HG03175 (cell line): ENCODE data around the gene MEGF6.

ENCODE experiments used
- ATAC-seq: cut with Tn5 transposase; IDR thresholded peaks from one replicate; pipeline ENCODE4 v1.9.1; 2021; ENCODE audit warnings: mild to moderate bottlenecking, moderate library complexity; ENCODE audit not compliant: unreplicated experiment

The MEGF6 gene

DNA sequence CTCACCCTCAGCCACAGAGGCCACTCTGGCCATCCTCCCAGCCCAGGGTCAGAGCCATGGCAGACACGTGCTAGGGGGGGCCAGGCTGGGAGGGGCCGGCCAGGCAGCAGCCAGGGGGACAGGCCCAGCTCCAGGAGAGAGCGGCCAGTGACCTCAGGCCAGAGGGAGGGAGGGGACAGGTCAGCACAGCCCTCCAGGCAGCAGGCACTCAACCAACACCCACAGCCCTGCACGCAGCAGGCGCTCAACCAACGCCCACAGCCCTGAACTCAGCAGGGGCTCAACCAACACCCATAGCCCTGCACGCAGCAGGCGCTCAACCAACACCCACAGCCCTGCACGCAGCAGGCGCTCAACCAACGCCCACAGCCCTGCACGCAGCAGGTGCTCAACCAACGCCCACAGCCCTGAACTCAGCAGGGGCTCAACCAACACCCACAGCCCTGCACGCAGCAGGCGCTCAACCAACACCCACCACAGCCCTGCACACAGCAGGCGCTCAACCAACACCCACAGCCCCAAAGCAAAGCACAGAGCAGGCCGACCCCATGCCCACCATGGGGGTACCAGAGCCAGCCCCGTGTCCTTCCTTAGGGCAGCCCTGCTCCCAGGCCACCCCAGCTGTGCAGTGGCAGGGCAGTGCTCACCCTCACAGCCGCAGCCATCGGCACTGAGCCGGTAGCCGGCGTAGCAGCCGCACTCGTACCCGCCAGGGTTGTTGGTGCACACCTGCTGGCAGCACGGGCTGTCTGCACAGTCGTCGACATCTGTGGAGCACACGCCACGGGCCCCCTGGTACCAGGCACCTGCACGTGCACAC lies 101.0 kb downstream of the MEGF6 start:
- no peak for ATAC-seq

DNA sequence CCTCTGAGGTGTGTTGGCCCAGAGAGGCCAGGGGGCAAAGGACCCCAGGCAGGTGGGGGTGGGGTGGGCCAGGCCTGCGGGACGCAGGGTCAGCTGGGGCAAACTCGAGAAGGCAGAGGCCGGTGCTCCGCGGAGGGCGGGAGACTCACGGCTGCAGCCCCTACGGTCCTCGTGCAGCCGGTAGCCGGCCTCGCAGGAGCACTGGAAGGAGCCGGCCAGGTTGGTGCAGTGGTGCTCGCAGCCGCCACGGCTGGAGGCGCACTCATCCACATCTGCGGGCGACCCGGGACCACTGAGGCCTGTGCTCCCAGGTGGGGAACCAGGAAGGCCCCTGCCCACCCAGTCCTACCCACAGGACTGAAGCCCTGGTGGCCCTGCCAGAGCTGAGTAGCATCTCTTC lies 101.6 kb downstream of the MEGF6 start:
- no peak for ATAC-seq

DNA sequence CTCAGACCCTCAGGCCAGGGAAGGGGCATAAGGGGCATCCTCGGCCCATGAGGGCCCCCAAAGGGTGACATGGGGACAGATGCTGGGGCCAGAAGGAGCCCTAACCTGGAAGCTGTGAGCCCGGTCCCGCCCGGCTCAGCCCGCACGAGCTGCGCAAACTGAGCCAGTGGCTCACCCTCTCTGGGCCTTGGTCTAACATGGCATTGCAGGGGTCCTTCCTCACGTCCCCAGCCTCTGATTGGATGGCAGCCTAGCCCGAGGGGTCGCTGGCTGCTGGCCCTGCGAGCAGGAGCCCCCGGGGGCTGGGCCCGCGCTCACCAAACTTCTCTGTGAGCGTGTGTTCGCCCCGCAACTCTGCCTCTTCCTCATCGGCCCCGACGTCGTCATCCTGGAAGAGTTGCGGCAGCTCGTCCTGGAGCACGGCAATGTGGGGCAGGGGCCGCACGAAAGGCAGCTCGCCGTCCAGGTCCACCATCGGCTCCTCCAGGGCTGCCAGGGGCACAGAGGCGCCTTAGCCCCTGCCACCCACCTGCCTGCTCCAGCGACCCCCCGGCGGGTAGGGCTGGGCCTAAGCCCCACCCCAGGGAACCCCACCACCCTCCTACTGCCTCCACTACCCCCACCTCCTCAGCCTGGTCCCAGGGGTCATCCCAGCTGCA lies 102.4 kb downstream of the MEGF6 start:
- no peak for ATAC-seq

DNA sequence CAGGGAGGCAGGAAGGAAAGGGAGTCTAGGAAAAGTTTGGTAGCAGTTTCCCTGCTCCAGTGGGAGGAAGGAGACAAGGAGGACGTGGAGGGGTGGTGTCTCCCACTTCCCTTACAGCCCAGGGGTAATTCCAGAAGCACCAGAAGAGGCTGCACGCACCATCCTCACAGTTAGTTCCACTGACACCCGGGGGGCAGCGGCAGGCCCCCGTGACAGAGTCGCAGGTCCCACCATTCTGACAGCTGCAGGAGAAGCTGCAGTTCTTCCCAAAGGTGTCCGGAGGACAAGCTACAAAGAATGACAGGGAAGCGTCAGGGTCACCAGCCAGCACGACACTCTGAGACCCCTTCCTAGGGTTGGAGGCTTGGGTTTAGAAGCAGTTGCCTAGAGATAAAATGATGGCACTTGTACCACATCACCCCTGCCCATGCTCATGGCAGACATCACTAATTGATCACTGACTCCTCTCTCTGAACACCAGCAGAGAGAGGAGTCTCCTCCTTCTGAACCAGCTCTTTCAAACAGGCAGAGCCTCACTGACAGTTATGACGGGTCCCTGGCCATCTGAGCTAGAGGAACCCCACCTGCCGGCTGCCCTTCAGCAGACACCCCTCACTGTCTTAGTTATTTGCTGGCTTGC lies 103.6 kb downstream of the MEGF6 start:
- no peak for ATAC-seq

DNA sequence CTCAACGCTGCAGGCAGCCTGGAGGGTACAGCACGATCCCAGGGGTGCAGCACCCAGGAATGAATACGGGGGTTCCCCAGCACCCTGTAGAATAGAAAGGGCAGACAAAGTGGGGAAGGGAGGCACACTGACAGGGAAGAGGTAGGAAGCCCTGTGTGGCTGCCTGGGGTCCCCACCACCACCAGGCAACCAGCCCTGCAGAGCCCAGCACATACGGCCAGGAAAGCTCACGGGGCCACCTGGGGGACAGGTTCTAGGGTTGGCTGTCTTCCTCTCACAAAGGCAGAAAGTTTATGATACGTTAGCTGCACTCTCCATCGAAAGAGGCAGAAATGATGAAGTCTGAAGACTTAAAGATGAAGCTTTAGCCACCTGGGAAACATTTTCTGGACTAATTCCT lies 104.4 kb downstream of the MEGF6 start:
- no peak for ATAC-seq

DNA sequence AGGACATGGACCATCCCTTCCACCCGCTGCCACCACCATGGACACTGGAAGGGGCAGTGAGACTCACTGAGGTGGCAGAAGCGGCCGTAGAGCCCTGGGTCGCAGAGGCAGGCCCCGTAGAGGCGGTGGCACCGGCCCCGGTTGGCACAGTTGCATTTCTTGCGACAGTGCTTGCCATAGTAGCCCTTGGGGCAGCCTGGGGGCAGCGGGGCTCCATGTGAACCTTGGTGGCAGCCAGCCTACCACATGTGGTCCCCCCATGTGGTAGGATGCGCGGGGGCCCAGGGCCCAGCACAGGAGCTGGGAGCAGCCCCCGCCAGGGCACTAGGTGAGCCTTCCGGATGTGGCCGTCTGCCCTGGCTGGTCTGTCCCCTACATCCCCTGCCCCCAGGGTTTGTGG lies 105.3 kb downstream of the MEGF6 start:
- no peak for ATAC-seq

DNA sequence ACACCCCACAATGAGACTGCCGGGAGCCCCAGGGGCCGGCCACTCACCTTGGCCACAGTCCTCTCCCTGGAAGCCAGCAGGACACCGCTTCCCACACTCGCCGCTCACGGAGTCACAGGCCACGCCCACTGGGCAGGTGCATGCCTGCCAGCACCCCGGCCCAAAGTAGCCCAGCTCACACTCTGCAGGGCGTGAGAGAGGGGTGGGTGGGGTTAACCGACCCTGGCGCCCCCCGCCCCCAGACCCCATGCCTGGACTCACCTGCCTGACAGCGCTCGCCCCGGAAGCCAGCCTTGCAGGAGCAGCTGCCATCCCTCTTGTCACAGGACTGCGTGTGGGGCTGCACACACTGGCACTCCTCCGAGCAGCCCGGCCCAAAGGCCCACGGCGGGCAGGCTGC lies 106.1 kb downstream of the MEGF6 start:
- ATAC-seq: no peak

DNA sequence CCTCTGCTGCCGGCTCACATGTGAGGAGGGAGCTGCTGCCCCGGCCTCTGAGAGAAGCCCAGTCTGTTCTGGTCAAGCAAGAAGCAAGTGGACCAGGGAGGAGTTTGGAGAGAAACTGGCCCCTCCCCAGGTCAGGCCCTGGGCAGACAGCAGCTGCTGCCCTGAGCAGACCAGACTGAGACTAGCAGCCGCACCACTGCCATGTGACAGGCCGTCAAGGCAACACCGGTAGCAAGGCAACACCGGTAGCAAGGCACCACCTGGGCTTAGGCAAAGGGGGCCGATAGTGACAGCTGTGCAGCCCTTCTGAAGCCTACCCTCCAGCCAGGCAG lies 106.5 kb downstream of the MEGF6 start:
- ATAC-seq: no peak

DNA sequence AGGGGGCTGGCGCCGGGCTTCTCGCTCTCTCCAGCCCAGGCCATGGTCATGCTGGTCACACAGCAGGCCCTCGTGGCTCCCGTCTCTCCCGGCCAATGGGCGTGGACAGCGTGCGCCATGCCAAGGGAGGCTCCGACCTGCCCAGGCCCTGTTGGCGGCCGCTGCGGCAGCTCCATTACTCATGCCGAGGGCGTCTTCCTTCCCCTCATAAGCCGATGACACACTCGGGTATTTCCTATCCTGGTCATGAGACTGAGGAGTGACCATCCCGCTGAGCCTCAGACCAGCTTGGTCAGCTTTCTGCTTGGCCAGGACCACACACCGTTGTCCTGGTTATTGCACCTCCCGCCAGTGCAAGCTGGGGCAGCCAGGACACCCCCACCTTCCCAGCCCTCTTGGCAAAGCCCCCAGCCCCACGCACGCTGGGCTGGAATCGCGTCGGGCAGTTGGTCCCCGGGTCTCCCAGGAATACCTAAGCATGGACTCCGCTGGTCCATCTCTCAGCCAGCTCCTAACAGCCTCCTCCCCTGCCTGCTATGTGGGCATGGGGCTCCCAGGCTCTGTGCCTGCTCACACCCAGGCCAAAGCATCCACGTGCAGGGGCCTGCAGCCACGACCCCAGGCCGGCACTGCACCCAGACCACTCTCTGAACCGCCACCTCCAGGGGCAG lies 107.0 kb downstream of the MEGF6 start:
- ATAC-seq: no peak

DNA sequence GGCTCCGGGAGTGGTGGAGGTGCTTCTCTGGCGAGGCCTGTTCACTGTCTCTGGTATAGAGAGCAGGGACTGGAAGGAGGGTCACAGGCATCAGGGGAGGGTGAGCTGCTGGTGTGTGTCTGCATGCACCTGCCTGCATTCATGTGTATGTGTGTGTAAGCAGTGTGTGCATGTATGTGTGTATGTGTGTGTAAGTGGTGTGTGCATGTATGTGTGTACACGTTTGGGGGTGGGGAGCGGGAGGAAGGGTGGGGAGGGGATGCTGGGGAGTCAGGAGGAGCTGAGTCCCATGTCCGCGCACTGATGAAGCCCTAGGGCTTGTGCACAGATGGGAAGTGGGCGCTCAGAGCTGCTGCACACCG lies 107.8 kb downstream of the MEGF6 start:
- no peak for ATAC-seq

DNA sequence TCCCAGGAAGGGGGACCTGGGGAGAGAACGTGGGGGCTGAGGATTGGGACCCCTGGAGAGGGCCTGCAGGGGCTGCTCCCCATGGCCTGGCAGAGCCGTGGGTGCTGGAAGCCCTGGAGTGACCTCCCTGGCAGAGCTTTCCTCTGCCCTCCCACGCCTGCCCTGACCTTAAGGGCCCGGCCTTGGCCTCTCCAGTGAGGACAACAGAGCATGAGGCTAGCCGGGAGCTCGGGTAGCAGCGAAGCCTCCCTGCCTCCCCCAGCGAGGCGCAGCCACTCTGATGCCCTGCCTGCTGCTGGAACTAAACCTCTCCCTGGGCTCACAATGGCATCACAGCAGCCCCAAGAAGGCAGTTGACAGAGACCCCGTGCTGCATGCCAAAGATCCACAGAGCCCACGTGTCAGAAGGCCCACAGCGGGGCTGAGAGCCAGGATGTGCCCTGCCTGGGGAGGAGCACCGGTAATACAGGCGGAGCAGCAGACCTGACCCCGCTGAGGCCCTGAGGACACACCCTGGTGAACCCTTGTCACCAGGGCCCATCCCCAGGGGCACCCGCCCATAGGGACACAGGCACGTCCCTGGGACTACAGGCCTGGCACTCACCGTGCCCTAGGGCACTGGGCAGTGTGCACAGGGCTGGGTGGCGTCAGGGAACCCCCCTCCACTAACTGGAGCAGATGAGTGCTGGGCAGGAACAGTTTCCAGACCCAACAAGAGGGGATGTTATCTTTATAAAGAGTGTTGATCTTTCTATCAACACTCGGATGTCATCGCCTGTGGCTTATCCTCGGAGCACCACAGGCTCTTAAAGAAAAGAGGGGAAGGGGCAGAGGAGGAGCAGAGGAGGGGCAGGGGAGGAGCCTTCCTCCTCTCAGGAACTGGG lies 108.4 kb downstream of the MEGF6 start:
- no peak for ATAC-seq

DNA sequence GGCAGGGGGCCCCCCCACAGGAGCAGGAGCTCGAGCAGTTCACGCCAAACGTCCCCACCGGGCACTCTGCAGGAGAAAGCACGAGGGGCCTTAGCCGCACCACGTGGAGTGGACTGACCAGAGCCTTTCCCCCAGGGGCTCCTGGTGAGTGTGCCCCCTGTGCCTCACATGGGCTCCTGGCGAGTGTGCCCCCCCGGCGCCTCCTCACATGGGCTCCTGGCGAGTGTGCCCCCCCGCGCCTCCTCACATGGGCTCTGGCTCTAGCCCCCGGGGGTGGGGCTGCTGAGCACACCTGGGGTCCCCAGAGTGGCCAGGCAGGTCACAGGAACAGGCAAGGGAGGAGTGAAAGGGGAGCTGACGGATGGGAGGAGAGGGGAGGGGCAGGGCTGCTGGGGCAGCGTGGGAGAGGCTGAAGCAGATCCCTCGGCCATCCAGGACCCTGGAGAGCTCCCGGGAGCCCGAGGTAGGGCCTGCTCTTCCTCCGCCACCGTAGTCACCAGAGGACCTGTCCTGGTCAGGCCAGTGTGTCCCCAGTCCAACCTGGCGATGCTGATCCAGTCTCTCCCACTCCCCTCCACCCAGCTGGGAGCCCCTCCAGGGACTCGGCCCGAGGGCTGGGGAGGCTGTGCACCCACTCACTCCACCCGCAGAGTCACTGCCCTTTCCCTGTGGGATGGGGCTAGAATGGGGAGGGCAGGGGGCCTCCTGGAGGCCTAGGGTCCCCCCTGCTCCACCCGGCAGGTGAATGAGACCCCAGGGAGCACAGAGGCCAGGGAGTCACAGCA lies 109.3 kb downstream of the MEGF6 start:
- ATAC-seq: no peak

DNA sequence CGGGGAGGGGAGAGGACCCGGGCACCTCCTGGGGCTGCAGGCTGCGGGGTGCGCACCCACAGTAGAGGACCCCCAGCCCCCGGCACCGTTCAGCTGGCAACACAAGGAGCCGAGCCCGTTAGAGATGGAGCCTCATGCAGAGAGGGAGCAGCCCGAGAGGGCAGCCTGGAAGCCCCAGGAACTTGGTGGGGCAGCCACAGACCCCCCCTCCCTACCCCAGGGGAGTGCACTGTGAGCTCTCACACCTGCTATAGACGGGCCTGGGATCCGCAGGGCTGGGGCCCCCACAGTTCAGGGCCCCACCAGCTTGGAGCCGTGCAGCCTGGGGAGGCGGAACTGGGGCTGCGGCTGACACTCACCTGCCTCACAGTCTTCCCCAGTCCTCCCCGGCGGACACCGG lies 109.9 kb downstream of the MEGF6 start:
- ATAC-seq: no peak

DNA sequence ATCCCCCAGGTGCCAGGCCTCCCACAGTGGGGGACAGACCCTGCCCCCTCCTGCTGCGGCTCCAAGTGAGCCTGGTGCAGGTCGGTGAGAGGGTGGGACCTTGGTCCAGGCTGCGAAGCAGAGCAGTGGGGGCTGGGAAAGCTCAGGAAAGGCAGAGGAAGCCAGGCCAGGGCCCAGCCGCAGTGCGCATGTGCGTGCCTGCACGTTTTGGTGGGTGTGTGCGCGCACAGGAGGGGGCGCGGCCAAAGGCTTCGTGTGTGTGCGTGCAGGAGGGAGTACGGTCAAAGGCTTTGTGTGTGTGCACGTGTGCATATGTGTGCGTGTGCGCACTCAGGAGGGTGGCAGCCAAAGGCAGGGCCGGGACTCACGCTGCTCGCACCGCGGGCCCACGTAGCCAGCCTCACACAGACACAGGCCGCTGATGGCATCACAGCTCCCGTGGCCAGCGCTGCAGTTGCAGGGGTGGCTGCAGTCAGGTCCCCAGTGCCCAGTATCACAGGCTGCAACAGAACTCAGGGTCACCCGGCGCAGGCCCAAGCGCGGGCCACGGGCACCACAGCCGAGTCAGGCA lies 111.0 kb downstream of the MEGF6 start:
- no peak for ATAC-seq

DNA sequence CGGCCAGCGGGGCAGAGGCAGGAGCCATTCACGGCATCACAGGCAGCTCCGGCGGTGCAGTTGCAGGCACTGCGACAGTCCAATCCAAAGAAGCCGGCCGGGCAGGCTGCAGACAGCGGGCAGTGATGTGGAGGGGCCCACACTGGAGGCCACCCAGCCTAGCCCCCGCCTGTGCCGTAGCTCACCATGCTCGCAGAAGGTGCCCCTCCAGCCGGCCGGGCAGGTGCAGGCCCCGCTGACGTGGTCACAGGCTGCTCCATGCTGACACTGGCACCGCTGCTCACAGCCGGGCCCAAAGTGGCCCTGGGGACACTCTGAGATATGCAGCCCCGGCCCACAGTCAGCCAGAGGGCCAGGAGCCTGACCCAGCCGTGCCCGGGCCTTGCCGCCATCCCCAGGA lies 111.7 kb downstream of the MEGF6 start:
- ATAC-seq: no peak

DNA sequence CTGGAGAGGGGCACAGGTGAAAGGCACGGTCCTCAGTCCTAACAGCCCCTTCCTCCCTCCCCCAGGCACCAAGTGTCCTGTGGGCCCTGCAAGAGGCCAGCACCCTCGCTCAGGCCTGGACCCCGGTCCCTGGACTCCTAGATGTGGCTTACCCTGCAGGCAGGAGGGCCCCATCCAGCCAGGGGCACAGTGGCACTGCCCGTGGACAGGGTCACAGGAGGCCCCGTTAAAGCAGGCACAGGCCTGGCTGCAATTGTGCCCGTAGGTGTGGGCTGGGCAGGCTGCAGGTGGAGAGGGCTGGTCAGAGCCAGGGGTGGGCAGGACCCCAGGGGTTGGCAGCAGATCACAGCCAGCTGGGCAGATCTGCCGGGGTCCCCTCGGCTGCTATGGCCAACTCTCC lies 112.3 kb downstream of the MEGF6 start:
- no peak for ATAC-seq

DNA sequence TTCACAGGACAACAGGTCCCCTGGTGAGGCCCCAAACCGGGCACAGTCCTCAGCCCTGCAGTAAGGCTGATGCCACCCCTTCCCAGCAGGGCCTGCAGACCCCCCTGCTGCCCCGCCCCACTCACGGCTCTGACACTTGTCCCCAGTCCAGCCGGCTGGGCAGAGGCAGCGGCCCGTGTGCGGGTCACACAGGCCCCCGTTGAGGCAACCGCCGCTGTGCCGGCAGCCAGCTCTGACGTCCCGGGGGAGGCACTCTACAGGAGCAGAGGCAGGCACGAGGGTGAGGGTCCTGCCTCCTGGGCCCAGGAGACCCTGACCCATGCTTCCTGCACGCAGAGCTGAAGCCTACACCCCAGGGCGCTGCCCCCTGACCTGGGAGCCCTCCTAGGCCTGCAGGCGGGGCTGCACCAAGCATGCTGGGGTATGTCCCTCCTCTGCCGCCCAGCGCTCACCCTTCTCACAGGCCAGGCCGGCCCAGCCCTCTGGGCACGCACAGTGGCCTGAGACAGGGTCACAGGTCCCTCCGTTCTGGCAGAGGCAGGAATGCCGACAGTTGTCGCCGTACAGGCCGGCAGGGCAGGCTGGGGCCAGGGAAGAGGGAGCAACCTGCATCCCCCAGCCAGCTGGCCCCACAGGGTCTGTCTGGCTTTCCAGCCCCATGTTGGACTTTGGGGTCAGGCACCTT lies 112.9 kb downstream of the MEGF6 start:
- no peak for ATAC-seq

DNA sequence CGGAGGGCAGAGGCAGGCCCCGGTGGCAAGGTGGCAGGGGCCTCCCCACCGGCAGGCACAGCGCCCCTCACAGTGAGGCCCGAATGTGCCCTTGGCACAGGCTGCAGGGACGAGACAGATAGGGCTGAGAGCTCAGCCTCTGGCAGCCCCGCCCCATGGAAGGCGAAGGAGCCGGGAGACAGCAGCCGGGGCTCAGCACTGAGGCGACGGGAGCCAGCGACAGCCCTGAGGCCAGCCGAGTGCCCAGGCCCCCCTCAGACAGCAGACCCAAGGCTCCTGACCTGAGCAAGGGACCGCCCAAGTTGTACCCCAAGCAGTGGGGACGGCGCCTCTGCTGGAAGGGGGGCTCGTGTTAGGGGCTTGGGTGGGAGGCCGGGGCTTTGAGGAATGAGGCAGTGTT lies 113.8 kb downstream of the MEGF6 start:
- no peak for ATAC-seq

DNA sequence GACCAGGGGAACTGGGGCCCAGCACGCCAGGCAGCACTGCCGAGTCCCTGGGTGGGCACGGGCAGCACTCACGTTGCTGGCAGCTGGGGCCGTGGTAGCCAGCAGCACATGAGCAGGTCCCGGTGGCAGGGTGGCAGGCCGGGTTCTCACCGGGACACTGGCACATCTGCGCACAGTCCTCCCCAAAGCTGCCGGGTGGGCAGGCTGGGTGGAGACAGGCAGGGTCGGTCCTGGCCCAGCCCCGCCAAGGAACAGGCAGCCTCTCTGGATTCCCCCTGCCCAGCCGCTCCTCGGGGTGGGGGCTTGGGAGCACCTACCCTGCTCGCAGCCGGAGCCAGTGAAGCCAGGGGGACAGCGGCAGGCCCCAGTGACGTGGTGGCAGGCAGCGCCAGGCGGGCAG lies 114.4 kb downstream of the MEGF6 start:
- no peak for ATAC-seq
